ENCODE data around the gene ODF4. TPM values are rescaled to one million over a fixed set of nuclear protein-coding genes. Genes with fewer than 3 reads are reported as not detected.
"Not testable (repeated sequence)": the region's sequence is repeated elsewhere in the genome, so short reads cannot be mapped to it uniquely, and the experiment has no call there.

The ODF4 gene
- total RNA-seq, 1 experiment from 2014 or later, result not detected

- in situ Hi-C loops (cut with HindIII; ENCODE audit: low pct_unique_long_range_greater_than_20kb, low sequenced_read_pairs), result no loop called here
- no peak for DNase-seq (ENCODE audit: low read depth, low spot score)
Measured at GRCh38 chr17:8357910-8358309, 18.3 kb downstream of the ODF4 start.

GRCh38 chr17:8359769-8360168, 20.1 kb downstream of the ODF4 start:
- peak; percentile 29 for DNase-seq (ENCODE audit: low read depth, low spot score)
- in situ Hi-C loops (cut with HindIII; ENCODE audit: low pct_unique_long_range_greater_than_20kb, low sequenced_read_pairs), result no loop called here

DNA sequence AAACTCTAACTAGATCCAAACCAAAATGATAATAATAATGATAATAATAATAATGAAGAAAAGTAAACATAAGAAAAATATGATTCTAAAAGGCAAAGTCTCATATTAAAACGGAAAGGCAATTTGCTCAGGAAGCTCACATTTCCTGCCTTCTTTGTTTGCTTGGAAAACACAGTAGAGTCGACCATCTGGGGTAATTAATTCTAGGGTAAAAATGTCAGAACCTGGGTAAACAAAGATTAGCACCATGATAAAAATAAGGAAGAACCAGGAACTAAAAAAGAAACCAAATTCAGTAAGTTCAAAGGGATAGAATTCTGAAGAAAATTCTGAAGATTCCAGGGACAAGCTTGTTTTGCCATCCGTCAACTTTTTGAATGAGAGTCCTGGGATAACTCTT, 20.6 kb downstream of the ODF4 start:
- DNase-seq (ENCODE audit: low read depth, low spot score), result no peak
- in situ Hi-C loops (cut with HindIII; ENCODE audit: low pct_unique_long_range_greater_than_20kb, low sequenced_read_pairs), result no loop called here

DNA sequence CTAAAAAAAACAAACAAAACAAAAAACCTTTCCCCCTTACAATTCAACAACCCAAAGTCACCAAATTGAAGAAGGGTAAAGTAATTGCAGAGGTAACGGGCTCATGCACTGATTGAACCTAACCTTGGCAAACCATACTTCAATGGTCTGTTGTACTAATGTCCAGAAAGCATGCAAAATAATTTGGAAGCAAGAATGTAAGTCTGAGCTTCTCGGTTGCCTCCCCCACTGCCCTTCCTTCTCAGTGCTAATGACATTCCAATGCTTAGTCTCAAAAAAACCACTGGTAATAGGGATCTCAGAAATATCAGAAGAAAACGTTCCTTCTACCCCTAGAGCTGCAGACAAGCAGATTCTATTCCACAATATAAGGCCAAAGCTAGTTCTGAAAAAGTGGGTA, 21.1 kb downstream of the ODF4 start:
- DNase-seq (ENCODE audit: low read depth, low spot score), result no peak
- in situ Hi-C loops (cut with HindIII; ENCODE audit: low pct_unique_long_range_greater_than_20kb, low sequenced_read_pairs), result no loop called here

- in situ Hi-C loops (cut with HindIII; ENCODE audit: low pct_unique_long_range_greater_than_20kb, low sequenced_read_pairs), result no loop called here
- no peak for DNase-seq (ENCODE audit: low read depth, low spot score)
Measured at GRCh38 chr17:8362651-8363332, 23.2 kb downstream of the ODF4 start.

DNA sequence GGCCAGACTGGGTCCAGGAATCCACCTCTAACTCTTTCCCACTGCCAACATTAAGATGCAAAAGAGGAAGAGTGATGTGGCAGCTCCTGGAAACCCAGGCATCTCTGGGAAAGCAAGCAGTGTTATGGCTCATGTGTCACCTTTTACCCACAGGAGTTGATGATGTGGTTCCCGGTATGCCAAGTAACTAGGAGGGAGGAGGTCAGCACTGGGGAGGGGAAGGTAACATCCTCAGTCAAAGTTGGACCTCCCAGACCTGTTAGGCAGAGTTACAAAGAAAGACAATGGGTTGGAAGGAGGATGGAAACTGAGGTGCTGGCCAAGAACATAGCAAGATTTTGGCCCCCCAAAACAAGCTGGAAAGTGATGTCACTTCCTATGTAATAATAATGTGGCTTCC, 25.5 kb downstream of the ODF4 start:
- DNase-seq (ENCODE audit: low read depth, low spot score), result no peak
- in situ Hi-C loops (cut with HindIII; ENCODE audit: low pct_unique_long_range_greater_than_20kb, low sequenced_read_pairs), result no loop called here

DNA sequence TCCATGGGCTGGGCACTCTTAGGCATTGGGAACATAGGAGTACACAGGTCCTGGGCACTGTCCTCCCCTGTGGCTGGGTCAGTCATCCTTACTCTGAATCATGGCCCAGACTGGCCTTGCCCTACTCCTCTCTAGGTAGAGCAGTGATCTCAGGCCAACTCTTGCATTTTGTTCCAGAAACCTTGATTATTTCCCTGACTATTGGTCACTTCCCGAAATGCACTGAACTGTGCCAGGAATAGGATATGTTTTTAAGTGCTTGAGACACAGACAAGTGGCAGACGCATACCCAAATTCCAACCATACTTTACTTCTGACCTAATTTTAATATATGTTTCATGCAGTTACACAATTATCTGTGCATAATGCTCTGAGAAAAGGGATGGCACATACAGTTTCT, 26.6 kb downstream of the ODF4 start:
- no peak for DNase-seq (ENCODE audit: low read depth, low spot score)
- in situ Hi-C loops (cut with HindIII; ENCODE audit: low pct_unique_long_range_greater_than_20kb, low sequenced_read_pairs), result no loop called here

DNA sequence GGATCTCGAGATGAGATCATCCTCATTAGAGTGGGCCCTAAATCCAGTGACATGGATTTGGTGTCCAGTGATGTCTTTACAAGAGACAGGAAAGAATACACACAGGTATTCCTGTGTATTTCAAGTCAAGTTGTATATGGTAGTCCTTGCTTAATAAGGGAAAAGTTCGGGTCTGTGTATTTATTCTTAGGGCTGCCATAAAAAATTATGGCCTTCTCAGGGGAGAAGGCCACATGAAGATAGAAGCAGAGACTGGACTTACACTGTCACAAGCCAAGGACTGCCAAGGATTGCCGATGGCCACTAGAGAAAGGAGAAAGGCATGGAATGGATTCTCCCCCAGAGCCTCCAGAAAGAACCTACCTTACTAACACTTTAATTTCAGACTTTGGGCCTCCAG, 28.6 kb downstream of the ODF4 start:
- DNase-seq (ENCODE audit: low read depth, low spot score), result no peak
- in situ Hi-C loops (cut with HindIII; ENCODE audit: low pct_unique_long_range_greater_than_20kb, low sequenced_read_pairs), result no loop called here

GRCh38 chr17:8369944-8370343, 30.3 kb downstream of the ODF4 start:
- in situ Hi-C loops (cut with HindIII; ENCODE audit: low pct_unique_long_range_greater_than_20kb, low sequenced_read_pairs), result no loop called here
- DNase-seq (ENCODE audit: low read depth, low spot score), result no peak

- no peak for DNase-seq (ENCODE audit: low read depth, low spot score)
- in situ Hi-C loops (cut with HindIII; ENCODE audit: low pct_unique_long_range_greater_than_20kb, low sequenced_read_pairs), result no loop called here
Measured at GRCh38 chr17:8371786-8372185, 32.1 kb downstream of the ODF4 start.

DNA sequence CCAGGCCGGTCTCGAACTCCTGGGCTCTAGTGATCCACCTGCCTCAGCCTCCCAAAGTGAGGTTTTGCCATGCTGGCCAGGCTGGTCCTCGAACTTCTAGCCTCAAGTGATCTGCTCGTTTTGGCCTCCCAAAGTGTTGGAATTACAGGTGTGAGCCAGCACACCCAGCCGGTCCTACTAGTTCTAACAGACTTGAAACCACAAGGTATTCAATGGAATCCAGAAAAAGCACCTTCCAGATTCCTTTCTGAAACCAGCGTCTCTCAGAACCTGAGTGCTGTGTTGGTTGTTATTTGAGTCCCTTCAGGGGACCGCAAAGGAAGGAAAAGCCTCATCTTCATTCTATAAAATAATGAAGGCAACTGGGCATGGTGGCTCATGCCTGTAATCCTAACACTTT, 32.8 kb downstream of the ODF4 start:
- no peak for DNase-seq (ENCODE audit: low read depth, low spot score)

GRCh38 chr17:8373856-8374255, 34.2 kb downstream of the ODF4 start:
- in situ Hi-C loops (cut with HindIII; ENCODE audit: low pct_unique_long_range_greater_than_20kb, low sequenced_read_pairs); DNase-seq (ENCODE audit: low read depth, low spot score): not testable (repeated sequence)

More for the DNA sequence above, 32.8 kb downstream of the ODF4 start:
- in situ Hi-C loops (cut with HindIII; ENCODE audit: low pct_unique_long_range_greater_than_20kb, low sequenced_read_pairs), result no loop called here

DNA sequence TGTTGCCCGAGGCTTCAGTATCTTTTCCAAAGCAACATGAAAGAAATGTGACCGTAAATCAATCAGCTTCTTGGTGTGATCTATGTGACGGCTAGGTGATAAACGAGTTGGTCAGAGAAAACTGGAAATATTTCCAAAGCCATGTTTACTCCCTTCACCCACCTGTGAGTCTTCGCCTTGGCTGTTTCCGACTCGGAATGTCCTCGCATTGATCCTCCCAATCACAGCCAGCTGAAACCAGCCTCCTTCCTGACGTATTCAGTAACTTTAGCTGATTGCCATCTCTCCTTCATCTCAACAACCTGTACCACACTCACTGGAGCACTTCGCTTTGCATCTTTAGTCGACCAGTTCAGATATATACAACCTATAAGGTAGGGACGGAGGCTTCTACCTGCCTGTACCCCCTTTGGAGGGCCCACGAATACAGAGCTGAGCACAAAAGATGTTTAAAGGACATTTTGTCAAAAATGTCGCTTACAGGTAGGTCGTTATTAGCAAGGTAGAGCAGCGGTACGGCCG, 36.2 kb downstream of the ODF4 start:
- in situ Hi-C loops (cut with HindIII; ENCODE audit: low pct_unique_long_range_greater_than_20kb, low sequenced_read_pairs), result no loop called here
- DNase-seq (ENCODE audit: low read depth, low spot score), result no peak

DNA sequence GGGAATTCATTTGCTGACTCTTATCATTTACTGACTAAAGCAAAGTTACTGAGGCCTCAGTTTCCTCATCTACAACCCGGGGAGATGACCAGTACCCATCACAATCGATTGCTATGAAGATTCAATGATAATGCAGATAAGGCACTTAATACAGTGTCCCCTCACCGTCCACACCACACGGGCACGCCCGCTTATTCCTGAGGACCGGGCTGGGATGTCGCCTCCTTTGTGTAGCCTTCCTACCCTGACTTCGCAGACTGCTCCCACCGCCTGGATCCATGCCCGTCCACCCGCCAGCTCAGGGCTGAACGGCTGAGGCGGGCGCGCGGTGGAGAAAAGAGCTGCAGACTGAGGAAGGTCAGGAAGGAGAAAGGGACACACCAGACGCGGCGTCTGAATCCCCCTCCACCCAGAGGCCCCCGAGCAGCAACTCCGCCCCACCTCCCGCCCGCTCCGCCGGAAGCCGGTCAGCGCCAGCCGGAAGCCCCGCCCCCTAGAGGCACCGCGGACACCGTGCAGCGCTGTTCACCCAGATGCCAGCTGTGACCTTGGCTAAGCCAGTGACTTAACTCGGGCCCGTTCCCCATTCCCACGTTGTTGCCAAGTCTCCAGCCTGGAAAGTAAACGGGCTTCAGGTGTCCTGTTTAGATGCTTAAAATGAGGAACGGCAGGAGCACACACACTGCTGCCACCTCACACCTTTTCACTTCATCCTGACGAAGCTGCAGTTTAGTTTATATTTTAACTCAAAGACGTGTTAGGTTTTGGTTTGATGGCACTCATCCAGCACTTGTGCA, 36.8 kb downstream of the ODF4 start, which contains the start of gene KRABD2:
TSS of gene KRABD2 (minus strand) at position 434 of the 797 bp plus-strand sequence.
- in situ Hi-C loops (cut with HindIII; ENCODE audit: low pct_unique_long_range_greater_than_20kb, low sequenced_read_pairs), result no loop called here

GRCh38 chr17:8377422-8377821, 37.8 kb downstream of the ODF4 start:
- no peak for DNase-seq (ENCODE audit: low read depth, low spot score)
- in situ Hi-C loops (cut with HindIII; ENCODE audit: low pct_unique_long_range_greater_than_20kb, low sequenced_read_pairs), result no loop called here

More for the DNA sequence above, 36.8 kb downstream of the ODF4 start, which contains the start of gene KRABD2:
- peak; percentile 91 for DNase-seq (ENCODE audit: low read depth, low spot score)

DNA sequence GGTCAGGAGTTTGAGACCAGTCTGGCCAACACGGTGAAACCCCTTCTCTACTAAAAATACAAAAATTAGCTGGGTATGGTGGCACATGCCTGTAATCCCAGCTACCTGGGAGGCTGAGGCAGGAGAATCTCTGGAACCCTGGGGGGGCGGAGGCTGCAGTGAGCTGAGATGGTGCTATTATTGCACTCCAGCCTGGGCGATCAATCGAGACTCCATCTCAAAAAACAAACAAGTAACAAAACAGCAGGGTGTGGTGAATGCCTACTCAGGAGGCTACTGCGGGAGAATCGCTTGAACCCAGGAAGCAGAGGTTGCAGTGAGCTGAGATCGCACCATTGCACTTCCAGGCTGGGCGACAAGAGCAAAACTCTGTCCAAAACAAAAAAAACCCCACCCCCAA, 38.5 kb downstream of the ODF4 start:
- in situ Hi-C loops (cut with HindIII; ENCODE audit: low pct_unique_long_range_greater_than_20kb, low sequenced_read_pairs); DNase-seq (ENCODE audit: low read depth, low spot score): not testable (repeated sequence)

DNA sequence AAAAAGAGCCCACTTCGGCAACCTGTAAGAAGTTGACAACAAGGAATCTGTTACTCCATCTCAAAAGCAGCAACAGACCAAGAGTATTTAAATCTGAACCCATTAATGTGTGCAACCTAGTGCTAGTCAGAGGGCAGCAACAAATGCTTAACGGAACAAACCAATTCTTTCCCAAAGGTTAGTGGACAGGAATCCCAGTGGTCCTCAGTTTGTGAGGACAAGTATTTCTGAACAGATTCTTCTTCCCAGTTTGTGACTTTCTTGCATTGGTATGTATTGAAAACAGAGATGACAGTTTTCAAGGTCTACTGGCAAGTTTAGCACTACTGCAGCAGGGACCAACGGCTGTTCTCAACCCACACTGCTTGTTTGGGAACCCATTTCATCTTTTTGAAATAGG, 40.4 kb downstream of the ODF4 start:
- no peak for DNase-seq (ENCODE audit: low read depth, low spot score)
- in situ Hi-C loops (cut with HindIII; ENCODE audit: low pct_unique_long_range_greater_than_20kb, low sequenced_read_pairs), result no loop called here

- in situ Hi-C loops (cut with HindIII; ENCODE audit: low pct_unique_long_range_greater_than_20kb, low sequenced_read_pairs), result no loop called here
- no peak for DNase-seq (ENCODE audit: low read depth, low spot score)
Measured at GRCh38 chr17:8382052-8382879, 42.6 kb downstream of the ODF4 start.
